ENCODE results near the gene ZBTB49. TPM values are rescaled to one million over a fixed set of nuclear protein-coding genes. Genes with fewer than 3 reads are reported as not detected.
A peak's percentile ranks its signal among the peaks of the same experiment; 100 is the strongest.

ZBTB49 gene
- total and polyA plus RNA-seq, 2 of the 13 experiments (the other 11 are each of a cell fraction or from before 2014, with no cell fraction given), result 3.3 to 4.3 TPM

DNA sequence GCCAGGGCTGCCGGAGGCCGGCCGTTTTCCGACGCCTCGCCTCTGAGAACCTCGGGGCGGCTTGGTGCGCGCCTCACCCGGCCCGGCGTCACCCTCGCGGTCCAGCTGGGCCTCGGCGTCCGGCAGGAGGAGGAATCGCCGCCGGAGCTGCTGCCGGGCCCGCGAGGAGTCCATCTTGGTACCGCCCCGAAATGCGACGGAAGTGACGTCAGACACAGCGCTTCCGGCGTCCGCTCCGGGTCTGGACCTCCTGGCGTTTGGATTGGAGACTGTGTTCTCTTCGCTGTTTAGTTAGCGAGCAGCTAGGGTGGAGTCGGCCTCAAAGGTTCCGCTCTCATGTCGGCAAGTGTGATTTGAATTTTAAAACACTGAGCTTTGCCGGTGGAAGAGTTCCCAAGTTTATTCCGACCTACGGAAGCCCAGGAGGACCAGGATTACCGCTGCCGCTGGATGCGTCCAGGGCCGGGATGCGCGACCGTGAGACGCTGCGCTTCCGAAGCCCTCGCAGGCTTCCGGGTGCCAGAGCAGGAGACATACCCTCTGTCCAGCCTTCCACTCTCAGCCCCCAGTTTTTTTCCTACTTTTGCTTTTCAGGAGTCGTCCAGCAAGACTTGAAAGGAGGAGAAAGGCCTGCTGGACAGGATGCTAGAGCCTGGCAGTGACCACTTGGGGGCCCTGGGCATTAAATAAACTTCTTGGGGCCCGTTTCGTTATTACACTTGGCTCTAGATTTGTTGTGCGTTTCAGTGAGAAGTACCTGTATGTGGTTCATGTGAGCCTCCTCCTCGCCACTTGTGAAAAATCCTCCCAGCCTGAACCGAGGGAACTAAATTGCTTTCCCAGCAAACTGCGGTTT, 41.8 kb upstream of the ZBTB49 start, which contains the start of gene TMEM128 (continued):
- TF ChIP-seq DR1 (CRISPR knock-in tag; IDR thresholded peaks at IDR 0.05) (peak; percentile 67), NR2C2 (CRISPR knock-in tag; IDR thresholded peaks at IDR 0.05; ENCODE audit: borderline replicate concordance) (peak; percentile 8; the same call in 1 of the 2 replicates), PLRG1 (conservative IDR thresholded peaks at IDR 0.05) (no peak), E2F5 (CRISPR knock-in tag; conservative IDR thresholded peaks at IDR 0.05) (no peak), ZNF207 (IDR thresholded peaks at IDR 0.05; ENCODE audit: borderline replicate concordance) (no peak), ATF1 (CRISPR knock-in tag; IDR thresholded peaks at IDR 0.05) (peak; percentile 95), HMG20A (CRISPR knock-in tag; IDR thresholded peaks at IDR 0.05; ENCODE audit: borderline replicate concordance) (no peak), ETV5 (CRISPR knock-in tag; IDR thresholded peaks at IDR 0.05; ENCODE audit: borderline replicate concordance) (peak; percentile 93), SRSF4 (IDR thresholded peaks at IDR 0.05; ENCODE audit: low read depth, low read length, poor library complexity, severe bottlenecking) (no peak), ZNF674 (CRISPR knock-in tag; IDR thresholded peaks at IDR 0.05; ENCODE audit: low read depth) (no peak), MYC (CRISPR knock-in tag; IDR thresholded peaks at IDR 0.05; ENCODE audit: borderline replicate concordance) (peak; percentile 76; the same call in 1 of the 2 replicates), MYNN (CRISPR knock-in tag; IDR thresholded peaks at IDR 0.05; ENCODE audit: low read depth) (no peak), REPIN1 (CRISPR knock-in tag; IDR thresholded peaks at IDR 0.05; ENCODE audit: borderline replicate concordance, low read depth) (no peak), ZNF780A (CRISPR knock-in tag; IDR thresholded peaks at IDR 0.05) (peak; percentile 49; the same call in 1 of the 2 replicates)
- TF ChIP-seq, protein P1, sequence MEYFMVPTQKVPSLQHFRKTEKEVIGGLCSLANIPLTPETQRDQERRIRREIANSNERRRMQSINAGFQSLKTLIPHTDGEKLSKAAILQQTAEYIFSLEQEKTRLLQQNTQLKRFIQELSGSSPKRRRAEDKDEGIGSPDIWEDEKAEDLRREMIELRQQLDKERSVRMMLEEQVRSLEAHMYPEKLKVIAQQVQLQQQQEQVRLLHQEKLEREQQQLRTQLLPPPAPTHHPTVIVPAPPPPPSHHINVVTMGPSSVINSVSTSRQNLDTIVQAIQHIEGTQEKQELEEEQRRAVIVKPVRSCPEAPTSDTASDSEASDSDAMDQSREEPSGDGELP (IDR thresholded peaks at IDR 0.05; ENCODE audit: borderline replicate concordance, low read depth), result peak; percentile 55; the same call in 1 of the 2 replicates
- TF ChIP-seq, protein P2, sequence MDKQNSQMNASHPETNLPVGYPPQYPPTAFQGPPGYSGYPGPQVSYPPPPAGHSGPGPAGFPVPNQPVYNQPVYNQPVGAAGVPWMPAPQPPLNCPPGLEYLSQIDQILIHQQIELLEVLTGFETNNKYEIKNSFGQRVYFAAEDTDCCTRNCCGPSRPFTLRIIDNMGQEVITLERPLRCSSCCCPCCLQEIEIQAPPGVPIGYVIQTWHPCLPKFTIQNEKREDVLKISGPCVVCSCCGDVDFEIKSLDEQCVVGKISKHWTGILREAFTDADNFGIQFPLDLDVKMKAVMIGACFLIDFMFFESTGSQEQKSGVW (CRISPR knock-in tag; IDR thresholded peaks at IDR 0.05; ENCODE audit: borderline replicate concordance), result no peak; the same call in 1 of the 2 replicates
- TF ChIP-seq, protein P3, sequence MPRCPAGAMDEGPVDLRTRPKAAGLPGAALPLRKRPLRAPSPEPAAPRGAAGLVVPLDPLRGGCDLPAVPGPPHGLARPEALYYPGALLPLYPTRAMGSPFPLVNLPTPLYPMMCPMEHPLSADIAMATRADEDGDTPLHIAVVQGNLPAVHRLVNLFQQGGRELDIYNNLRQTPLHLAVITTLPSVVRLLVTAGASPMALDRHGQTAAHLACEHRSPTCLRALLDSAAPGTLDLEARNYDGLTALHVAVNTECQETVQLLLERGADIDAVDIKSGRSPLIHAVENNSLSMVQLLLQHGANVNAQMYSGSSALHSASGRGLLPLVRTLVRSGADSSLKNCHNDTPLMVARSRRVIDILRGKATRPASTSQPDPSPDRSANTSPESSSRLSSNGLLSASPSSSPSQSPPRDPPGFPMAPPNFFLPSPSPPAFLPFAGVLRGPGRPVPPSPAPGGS (CRISPR knock-in tag; IDR thresholded peaks at IDR 0.05), result 0 out of 2 replicates have a peak, but pooled peaks have one; percentile 43
- TF ChIP-seq, protein P4, sequence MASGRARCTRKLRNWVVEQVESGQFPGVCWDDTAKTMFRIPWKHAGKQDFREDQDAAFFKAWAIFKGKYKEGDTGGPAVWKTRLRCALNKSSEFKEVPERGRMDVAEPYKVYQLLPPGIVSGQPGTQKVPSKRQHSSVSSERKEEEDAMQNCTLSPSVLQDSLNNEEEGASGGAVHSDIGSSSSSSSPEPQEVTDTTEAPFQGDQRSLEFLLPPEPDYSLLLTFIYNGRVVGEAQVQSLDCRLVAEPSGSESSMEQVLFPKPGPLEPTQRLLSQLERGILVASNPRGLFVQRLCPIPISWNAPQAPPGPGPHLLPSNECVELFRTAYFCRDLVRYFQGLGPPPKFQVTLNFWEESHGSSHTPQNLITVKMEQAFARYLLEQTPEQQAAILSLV (CRISPR knock-in tag; IDR thresholded peaks at IDR 0.05; ENCODE audit: borderline replicate concordance), result peak; percentile 87; the same call in 1 of the 2 replicates
